HG03097 (cell line): ENCODE measurements around the gene APP.

ENCODE experiments used
- ATAC-seq: cut with Tn5 transposase; IDR thresholded peaks from one replicate; pipeline ENCODE4 v1.9.1; 2021; ENCODE audit not compliant: unreplicated experiment, low FRiP score

The APP gene

GRCh38 chr21:25888711-25889110 lies 281.9 kb downstream of the APP start:
- ATAC-seq, result no peak

- ATAC-seq, result no peak
Observed at GRCh38 chr21:25887646-25888306, 282.8 kb downstream of the APP start.

GRCh38 chr21:25887166-25887565 lies 283.4 kb downstream of the APP start:
- ATAC-seq, result no peak

GRCh38 chr21:25885880-25886279 lies 284.7 kb downstream of the APP start:
- ATAC-seq, result no peak

- no peak for ATAC-seq
Observed at GRCh38 chr21:25885405-25885804, 285.2 kb downstream of the APP start.

GRCh38 chr21:25884311-25884710 lies 286.3 kb downstream of the APP start:
- no peak for ATAC-seq

GRCh38 chr21:25881524-25882376 lies 288.8 kb downstream of the APP start:
- ATAC-seq, result peak; percentile 72

GRCh38 chr21:25879203-25879602 lies 291.4 kb downstream of the APP start:
- no peak for ATAC-seq

- no peak for ATAC-seq
Observed at GRCh38 chr21:25878344-25878743, 292.2 kb downstream of the APP start.

- ATAC-seq, result no peak
Observed at GRCh38 chr21:25872271-25872670, 298.3 kb downstream of the APP start.

- no peak for ATAC-seq
Observed at GRCh38 chr21:25871566-25871965, 299.0 kb downstream of the APP start.

- ATAC-seq, result no peak
Observed at GRCh38 chr21:25870084-25870483, 300.5 kb downstream of the APP start.

- ATAC-seq, result no peak
Observed at GRCh38 chr21:25867061-25867460, 303.5 kb downstream of the APP start.

GRCh38 chr21:25863747-25864146 lies 306.8 kb downstream of the APP start:
- no peak for ATAC-seq

- no peak for ATAC-seq
Observed at GRCh38 chr21:25863031-25863430, 307.5 kb downstream of the APP start.

- ATAC-seq, result peak; percentile 58
Observed at GRCh38 chr21:25862596-25862995, 308.0 kb downstream of the APP start.

GRCh38 chr21:25862112-25862511 lies 308.5 kb downstream of the APP start:
- no peak for ATAC-seq

GRCh38 chr21:25859235-25859929 lies 311.2 kb downstream of the APP start:
- ATAC-seq, result no peak

- ATAC-seq, result no peak
Observed at GRCh38 chr21:25858325-25858724, 312.2 kb downstream of the APP start.

GRCh38 chr21:25857308-25858074 lies 313.1 kb downstream of the APP start:
- no peak for ATAC-seq

- ATAC-seq, result no peak
Observed at GRCh38 chr21:25855576-25855975, 315.0 kb downstream of the APP start.
